K562 (cell line): ENCODE results near the gene TBC1D9. TPM values are rescaled to one million over a fixed set of nuclear protein-coding genes. Genes with fewer than 3 reads are reported as not detected.

Experiments
- GABPB1 ChIP-seq: sonication (generic); formaldehyde crosslinking; IDR thresholded peaks from 2 replicates; pipeline ENCODE4 v1.8.0; 2022; ENCODE audit warnings: mild to moderate bottlenecking, missing genetic modification reagents
- MAFF ChIP-seq: IDR thresholded peaks from 2 replicates; pipeline ENCODE4 v1.6.1; 2012; ENCODE audit warnings: low read length, improper control_type of control experiment
- MAFG ChIP-seq: fragments of 450-650 bp; conservative IDR thresholded peaks from 2 replicates; pipeline ENCODE4 v1.6.1; 2016; ENCODE audit warnings: missing genetic modification characterization, missing compliant biosample characterization
- MAFK ChIP-seq: IDR thresholded peaks from 2 replicates; pipeline ENCODE4 v1.6.1; 2011; ENCODE audit warnings: low read length, improper control_type of control experiment
- NFXL1 ChIP-seq: fragments of 450-650 bp; formaldehyde crosslinking; IDR thresholded peaks from 2 replicates; pipeline ENCODE4 v1.4.0; 2021; ENCODE audit warnings: mild to moderate bottlenecking
- SMAD2 ChIP-seq: fragments of 150-350 bp; IDR thresholded peaks from 2 replicates; pipeline ENCODE4 v1.6.1; 2014; ENCODE audit warnings: low read depth, mild to moderate bottlenecking, low read length
- TSC22D4 ChIP-seq: fragments of 450-650 bp; IDR thresholded peaks from 2 replicates; pipeline ENCODE4 v1.6.1; 2016; ENCODE audit warnings: missing genetic modification characterization, missing biosample characterization, control low read depth
- ZFP1 ChIP-seq: fragments of 450-650 bp; formaldehyde crosslinking; IDR thresholded peaks from 2 replicates; pipeline ENCODE4 v1.4.0; 2020; ENCODE audit warnings: mild to moderate bottlenecking, mixed read lengths
- ZNF316 ChIP-seq: fragments of 450-650 bp; IDR thresholded peaks from 2 replicates; pipeline ENCODE4 v1.6.1; 2016
- polyA plus RNA-seq, 8 experiments: library from polyadenylated mRNA; depleted of rRNA in 4 of 8; stranded (reverse) in 5 of 8; unstranded in 3 of 8; fragments of >200 nt; fragmentation: Nextera tagmentation in 2 of 8; fragmentation: Illumina TruSeq in 1 of 8; extraction: Ambion mirVana in 2 of 8; extraction: Trizol in 1 of 8; gene quantifications; 2 replicates each; pipeline versions ENCODE4 v1.2.1 to v1.2.3, GENCODE V29; 2011 to 2014; ENCODE audit warnings: inconsistent platforms in 1 of 8, missing spikeins in 1 of 8
- total RNA-seq, 7 experiments: library from RNA; depleted of rRNA in 6 of 7; stranded (reverse); fragments of >200 nt in 6 of 7; fragmentation: Illumina TruSeq in 2 of 7; extraction: Trizol in 2 of 7; gene quantifications; 2 replicates each; pipeline versions ENCODE4 v1.2.1 to v1.2.3, GENCODE V29; 2011 to 2021; ENCODE audit warnings: low replicate concordance in 1 of 7
- TF ChIP-seq, protein P1 (sequence below), 2 experiments: fragments of 450-650 bp; IDR thresholded peaks; 2 replicates each; pipeline ENCODE4 v1.6.1; 2018; ENCODE audit warnings: mild to moderate bottlenecking in 2 of 2, low read depth in 1 of 2; ENCODE audit not compliant: partially characterized antibody in 2 of 2
- TF ChIP-seq, protein P2 (sequence below): fragments of 250-450 bp; sonication (Bioruptor Pico); IDR thresholded peaks from 2 replicates; pipeline ENCODE4 v1.5.0; 2021; ENCODE audit warnings: mild to moderate bottlenecking, borderline replicate concordance
- TF ChIP-seq, protein P3 (sequence below): conservative IDR thresholded peaks from 2 replicates; pipeline ENCODE4 v1.6.1; 2011; ENCODE audit warnings: low read depth, mild to moderate bottlenecking, low read length; ENCODE audit not compliant: control insufficient read depth
- TF ChIP-seq, protein P4 (sequence below): IDR thresholded peaks from 2 replicates; pipeline ENCODE4 v1.6.1; 2011; ENCODE audit not compliant: insufficient read length; ENCODE audit errors: extremely low read depth
- TF ChIP-seq, protein P5 (sequence below), 3 experiments: fragments of 200-800 bp in 1 of 3; fragments of 250-450 bp in 1 of 3; fragments of 450-650 bp in 1 of 3; sonication (Bioruptor Pico) in 1 of 3; sonication (Bioruptor generic) in 1 of 3; formaldehyde crosslinking in 1 of 3; IDR thresholded peaks; 2 replicates each; pipeline versions ENCODE4 v1.6.1 to v1.8.0; 2016 to 2022; ENCODE audit warnings: mild to moderate bottlenecking in 2 of 3, missing genetic modification characterization in 2 of 3, missing compliant biosample characterization in 1 of 3, moderate library complexity in 1 of 3

TBC1D9 gene
- total and polyA plus RNA-seq, 9 of the 15 experiments (the other 6 are each of a cell fraction or from before 2014, with no cell fraction given): 0.13 TPM; not detected in 8

DNA sequence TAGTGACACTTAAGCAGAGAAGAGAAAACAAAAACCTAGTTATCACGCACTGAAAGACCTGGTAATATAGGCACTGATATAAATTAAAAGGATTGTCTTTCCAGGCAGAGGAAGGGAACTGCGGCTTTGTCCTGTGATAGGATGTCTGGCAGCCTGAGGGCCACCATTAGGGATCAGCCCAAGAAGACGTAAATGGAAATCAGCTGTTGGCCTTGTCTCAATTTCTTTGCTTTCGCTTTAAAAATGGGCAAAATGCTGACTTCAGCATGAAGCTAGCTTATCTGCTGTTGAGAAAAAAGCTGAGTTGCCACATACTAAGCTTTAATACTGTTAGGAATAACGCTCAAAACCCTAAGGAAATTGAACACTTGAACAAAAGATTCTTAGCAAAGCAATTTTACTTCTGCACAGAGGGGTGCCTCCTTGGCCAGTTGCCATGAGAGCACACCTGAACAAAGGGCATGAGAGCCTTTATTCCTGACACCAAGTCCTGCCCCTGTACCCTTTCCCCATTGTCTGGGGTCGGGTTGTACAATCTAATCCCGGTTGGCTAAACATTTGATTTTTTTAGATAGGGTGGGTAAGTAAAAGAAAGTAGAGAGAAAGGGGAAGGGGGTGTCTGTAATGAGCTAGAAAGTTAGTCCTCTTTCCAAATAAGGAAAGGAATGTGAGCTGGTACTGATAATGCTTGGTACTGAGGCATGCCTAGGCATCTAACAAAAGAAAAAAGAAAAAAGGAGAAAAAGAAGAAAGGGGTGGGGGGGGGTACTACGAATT is 102.3 kb downstream of the TBC1D9 start (continued):
- TF ChIP-seq ZFP1 (CRISPR knock-in tag) (no peak), GABPB1 (CRISPR knock-in tag) (no peak), NFXL1 (no peak), ZNF316 (peak; percentile 79), MAFF (peak; percentile 27; the same call in 1 of the 2 replicates), MAFK (peak; percentile 58), SMAD2 (no peak), MAFG (peak; percentile 82), TSC22D4 (tag) (no peak)
- TF ChIP-seq, protein P1, sequence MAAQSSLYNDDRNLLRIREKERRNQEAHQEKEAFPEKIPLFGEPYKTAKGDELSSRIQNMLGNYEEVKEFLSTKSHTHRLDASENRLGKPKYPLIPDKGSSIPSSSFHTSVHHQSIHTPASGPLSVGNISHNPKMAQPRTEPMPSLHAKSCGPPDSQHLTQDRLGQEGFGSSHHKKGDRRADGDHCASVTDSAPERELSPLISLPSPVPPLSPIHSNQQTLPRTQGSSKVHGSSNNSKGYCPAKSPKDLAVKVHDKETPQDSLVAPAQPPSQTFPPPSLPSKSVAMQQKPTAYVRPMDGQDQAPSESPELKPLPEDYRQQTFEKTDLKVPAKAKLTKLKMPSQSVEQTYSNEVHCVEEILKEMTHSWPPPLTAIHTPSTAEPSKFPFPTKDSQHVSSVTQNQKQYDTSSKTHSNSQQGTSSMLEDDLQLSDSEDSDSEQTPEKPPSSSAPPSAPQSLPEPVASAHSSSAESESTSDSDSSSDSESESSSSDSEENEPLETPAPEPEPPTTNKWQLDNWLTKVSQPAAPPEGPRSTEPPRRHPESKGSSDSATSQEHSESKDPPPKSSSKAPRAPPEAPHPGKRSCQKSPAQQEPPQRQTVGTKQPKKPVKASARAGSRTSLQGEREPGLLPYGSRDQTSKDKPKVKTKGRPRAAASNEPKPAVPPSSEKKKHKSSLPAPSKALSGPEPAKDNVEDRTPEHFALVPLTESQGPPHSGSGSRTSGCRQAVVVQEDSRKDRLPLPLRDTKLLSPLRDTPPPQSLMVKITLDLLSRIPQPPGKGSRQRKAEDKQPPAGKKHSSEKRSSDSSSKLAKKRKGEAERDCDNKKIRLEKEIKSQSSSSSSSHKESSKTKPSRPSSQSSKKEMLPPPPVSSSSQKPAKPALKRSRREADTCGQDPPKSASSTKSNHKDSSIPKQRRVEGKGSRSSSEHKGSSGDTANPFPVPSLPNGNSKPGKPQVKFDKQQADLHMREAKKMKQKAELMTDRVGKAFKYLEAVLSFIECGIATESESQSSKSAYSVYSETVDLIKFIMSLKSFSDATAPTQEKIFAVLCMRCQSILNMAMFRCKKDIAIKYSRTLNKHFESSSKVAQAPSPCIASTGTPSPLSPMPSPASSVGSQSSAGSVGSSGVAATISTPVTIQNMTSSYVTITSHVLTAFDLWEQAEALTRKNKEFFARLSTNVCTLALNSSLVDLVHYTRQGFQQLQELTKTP (IDR thresholded peaks at IDR 0.05; ENCODE audit: low read depth in 1 of 2, partially characterized antibody in 2 of 2): no peak
- TF ChIP-seq, protein P2, sequence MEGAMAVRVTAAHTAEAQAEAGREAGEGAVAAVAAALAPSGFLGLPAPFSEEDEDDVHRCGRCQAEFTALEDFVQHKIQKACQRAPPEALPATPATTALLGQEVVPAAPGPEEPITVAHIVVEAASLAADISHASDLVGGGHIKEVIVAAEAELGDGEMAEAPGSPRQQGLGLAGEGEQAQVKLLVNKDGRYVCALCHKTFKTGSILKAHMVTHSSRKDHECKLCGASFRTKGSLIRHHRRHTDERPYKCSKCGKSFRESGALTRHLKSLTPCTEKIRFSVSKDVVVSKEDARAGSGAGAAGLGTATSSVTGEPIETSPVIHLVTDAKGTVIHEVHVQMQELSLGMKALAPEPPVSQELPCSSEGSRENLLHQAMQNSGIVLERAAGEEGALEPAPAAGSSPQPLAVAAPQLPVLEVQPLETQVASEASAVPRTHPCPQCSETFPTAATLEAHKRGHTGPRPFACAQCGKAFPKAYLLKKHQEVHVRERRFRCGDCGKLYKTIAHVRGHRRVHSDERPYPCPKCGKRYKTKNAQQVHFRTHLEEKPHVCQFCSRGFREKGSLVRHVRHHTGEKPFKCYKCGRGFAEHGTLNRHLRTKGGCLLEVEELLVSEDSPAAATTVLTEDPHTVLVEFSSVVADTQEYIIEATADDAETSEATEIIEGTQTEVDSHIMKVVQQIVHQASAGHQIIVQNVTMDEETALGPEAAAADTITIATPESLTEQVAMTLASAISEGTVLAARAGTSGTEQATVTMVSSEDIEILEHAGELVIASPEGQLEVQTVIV: no peak
- TF ChIP-seq, protein P3, sequence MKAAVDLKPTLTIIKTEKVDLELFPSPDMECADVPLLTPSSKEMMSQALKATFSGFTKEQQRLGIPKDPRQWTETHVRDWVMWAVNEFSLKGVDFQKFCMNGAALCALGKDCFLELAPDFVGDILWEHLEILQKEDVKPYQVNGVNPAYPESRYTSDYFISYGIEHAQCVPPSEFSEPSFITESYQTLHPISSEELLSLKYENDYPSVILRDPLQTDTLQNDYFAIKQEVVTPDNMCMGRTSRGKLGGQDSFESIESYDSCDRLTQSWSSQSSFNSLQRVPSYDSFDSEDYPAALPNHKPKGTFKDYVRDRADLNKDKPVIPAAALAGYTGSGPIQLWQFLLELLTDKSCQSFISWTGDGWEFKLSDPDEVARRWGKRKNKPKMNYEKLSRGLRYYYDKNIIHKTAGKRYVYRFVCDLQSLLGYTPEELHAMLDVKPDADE: no peak
- TF ChIP-seq, protein P4, sequence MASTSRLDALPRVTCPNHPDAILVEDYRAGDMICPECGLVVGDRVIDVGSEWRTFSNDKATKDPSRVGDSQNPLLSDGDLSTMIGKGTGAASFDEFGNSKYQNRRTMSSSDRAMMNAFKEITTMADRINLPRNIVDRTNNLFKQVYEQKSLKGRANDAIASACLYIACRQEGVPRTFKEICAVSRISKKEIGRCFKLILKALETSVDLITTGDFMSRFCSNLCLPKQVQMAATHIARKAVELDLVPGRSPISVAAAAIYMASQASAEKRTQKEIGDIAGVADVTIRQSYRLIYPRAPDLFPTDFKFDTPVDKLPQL: no peak
- TF ChIP-seq, protein P5, sequence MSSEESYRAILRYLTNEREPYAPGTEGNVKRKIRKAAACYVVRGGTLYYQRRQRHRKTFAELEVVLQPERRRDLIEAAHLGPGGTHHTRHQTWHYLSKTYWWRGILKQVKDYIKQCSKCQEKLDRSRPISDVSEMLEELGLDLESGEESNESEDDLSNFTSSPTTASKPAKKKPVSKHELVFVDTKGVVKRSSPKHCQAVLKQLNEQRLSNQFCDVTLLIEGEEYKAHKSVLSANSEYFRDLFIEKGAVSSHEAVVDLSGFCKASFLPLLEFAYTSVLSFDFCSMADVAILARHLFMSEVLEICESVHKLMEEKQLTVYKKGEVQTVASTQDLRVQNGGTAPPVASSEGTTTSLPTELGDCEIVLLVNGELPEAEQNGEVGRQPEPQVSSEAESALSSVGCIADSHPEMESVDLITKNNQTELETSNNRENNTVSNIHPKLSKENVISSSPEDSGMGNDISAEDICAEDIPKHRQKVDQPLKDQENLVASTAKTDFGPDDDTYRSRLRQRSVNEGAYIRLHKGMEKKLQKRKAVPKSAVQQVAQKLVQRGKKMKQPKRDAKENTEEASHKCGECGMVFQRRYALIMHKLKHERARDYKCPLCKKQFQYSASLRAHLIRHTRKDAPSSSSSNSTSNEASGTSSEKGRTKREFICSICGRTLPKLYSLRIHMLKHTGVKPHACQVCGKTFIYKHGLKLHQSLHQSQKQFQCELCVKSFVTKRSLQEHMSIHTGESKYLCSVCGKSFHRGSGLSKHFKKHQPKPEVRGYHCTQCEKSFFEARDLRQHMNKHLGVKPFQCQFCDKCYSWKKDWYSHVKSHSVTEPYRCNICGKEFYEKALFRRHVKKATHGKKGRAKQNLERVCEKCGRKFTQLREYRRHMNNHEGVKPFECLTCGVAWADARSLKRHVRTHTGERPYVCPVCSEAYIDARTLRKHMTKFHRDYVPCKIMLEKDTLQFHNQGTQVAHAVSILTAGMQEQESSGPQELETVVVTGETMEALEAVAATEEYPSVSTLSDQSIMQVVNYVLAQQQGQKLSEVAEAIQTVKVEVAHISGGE (CRISPR knock-in tag; IDR thresholded peaks at IDR 0.05): no peak
